ENCODE results near the gene CFAP54.
"Not testable (repeated sequence)": the region's sequence is repeated elsewhere in the genome, so short reads cannot be mapped to it uniquely, and the experiment has no call there.

The CFAP54 gene

DNA sequence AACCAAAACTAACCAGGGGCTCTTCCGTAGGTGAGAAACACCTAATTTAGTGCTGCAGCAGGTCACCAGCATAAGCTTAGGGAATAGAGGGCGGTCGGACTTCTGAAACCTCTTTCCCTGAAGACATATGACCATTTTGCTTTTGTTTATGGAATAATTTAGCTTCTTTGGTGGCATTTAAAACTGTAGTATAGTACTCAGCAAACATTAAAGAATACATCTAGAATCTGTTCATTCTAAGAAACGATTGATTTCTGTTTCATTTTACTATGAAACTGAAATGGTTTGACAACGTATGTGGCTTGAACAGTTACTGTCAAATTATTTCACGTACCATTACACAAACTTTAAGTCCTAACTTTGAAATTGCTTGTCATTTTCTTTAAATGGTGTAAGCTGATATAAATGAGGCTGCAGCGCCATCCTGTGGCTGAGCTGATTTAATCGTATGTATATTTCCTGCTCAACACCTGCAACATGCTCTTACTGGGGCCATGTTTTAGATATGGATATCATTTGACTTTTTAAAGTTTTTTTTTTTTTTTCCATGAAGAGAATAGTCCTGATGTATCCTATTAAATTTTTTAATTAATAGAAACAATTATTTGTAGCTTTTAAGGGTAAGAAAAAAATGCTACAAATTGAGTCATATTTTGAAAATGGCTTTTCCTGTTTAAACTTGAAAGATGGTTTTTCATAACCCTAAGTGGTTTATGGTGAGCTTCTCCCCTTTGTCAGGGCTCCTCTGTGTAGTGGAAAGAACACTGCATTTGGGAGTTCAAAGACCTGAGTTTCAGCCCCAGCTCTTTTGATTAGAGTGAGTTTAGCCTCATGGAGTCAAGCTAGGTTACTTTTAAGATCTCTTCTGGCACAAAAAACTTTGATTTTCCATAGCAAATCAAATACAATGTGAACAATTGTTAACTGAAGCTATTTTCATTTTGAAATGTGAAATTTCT lies 27.4 kb downstream of the CFAP54 start:
- peak; percentile 38 for DNase-seq

DNA sequence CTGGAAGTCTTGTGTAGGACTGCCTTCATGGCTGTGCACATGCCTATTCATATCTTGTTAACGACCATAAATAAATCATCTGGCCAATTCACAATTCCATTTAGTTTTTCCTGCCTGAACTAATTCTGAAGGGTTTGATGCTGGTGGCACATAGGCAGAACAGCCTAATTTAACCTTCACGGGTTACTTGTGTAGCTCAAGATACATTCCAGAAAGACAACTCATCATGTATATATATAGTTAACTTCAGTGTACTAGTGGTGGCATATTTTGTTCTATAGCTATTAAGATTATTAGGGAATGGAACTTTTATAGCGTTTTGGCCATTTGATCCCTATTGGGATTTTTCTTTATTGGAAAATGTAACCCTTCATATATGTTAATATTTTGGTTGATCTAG lies 31.4 kb downstream of the CFAP54 start:
- DNase-seq = no peak

DNA sequence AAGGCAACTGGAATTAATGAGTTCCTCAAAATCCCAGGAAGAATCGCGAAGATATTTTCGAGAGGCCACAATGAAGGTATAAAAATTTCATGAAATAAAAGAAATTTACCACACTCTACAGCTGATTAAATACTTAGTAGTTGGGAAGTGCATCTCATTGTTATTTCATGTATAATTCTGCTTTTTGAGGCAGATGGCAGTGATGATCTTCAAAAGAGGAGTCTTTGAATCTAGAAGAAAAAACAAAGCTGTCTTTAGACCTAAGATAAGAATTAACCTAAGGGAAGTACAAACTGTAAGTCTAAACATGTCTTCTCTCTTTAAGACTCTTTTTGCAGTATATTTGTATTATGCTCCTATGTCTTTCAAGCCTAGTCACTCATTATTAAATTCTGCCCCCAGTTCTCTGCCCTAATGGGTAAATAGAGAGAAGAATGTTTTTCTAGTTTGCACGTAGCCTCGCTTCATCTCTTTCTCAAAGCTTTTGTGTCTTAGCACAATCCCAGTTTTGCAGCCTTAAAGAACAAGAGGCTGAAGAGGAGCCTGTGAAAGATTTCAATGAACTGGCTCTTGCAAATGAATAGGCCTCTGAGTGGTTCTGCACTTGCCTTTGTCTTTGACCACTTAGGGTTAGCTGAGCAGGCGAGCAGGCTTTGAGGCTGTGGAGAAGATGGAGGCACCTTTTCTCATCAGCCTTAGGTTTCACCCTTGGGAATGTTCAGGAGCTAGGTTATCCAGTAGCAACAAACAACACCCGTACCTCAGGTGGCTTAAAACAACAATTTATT lies 32.7 kb downstream of the CFAP54 start:
- no peak for DNase-seq

DNA sequence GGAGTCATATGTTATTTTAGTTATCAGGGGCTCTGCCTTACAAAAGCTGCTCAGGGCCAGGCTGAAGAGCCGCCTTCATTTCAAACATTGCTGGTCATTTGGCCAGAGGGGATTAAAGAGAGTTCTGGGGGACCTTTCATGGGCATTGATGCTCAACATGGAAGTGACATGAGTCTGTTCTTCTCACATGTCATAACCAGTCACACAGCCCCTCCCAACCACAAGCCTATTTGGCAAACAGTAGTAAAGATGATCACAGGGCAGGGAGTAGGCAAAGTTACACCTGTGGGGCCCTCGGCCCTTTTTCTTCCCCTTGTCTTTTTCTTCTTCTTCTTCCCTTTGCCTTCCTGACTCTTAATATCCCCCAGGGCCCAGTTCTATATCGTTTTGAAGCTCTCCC lies 33.3 kb downstream of the CFAP54 start:
- no peak for DNase-seq

DNA sequence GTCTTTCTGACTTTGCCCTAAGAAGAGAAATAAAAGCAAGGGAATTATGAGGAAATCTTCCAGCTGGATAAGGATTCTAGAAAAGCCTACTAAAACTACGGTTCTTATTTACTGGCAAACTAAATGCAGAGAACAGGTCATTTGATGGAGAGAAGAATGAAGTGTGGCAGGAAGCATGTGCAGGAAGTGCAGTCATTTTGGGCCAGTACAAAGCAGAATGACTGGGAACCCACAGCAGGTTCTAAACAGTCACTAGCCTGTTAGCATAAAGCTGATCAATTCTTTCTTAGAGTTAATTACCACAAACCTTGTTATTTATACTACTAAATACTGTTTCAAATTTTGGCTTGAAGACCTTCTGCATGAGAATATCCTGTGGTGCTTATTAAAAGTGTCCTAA lies 36.7 kb downstream of the CFAP54 start:
- DNase-seq = no peak

DNA sequence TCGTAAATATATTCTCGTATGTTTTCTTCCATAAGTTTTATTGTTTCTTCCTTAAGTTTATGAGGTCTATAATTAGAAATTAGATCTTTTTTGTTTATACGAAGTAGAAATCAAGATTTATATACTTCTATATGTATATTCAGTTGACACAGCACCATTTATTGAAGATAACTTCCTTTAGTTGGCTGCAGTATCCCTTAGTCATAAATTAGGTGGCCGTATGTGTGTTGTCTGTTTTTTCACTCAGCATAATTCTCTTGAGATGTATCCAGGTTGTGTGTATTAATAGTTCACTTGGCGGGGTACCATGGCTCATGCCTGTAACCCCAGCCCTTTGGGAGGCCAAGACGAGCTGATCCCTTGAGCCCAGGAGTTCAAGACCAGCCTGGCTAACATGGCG lies 40.5 kb downstream of the CFAP54 start:
- no peak for DNase-seq

DNA sequence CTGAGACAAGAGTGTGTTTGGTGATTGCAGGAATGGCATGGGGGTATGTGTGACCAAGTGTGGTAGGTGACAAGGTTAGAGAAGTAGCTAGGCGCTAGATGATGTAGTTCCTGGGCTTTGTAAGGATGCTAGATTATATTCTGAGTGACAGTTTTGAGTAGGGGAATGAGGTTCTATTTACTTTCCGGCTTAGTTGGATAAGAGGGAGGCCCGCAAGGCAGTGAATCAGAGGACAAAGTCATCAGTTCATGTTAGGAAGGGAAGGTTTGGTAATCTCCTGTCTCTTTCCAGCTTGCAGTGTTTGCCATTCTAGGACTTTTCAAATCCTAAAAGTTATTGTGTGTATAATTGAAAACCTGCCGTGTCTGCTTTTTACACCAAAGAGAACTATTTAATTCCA lies 45.0 kb downstream of the CFAP54 start:
- no peak for DNase-seq

DNA sequence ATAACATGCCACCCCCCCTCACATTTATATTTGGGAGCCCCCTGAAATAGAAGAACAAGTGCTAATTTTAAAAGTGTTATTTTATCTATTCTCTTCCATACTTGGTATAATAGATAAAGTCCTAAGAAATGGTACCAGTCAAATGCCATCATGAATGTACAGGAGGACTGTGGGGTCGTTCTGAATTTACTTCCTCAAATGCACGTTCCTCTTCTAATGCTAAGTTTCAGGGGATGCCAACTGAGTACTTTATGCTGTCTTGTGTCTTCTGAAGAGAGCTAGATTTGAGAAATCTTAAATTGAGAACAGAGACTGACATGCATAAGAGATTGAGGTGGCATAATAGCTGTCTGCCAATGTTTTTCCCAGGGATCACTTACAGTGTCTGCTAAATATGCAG lies 59.0 kb downstream of the CFAP54 start:
- no peak for DNase-seq

DNA sequence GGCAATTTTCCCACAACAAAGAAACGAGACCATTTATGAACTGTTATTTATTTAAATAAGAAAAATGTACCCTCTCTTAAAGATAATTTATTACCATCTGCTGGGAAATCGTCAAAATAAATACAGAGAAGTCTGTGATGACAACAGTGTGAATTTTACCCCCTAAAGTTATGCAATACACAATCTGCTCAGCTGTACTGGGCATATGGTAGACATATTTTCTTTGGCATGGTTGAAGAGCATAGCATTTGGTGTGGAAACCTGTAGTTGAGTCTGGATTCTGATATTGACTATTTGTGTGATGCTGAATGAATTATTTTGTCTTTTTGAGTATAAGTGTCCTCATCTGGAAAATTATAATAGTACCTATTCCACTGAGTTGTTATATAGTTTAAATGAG lies 60.0 kb downstream of the CFAP54 start:
- DNase-seq = no peak

DNA sequence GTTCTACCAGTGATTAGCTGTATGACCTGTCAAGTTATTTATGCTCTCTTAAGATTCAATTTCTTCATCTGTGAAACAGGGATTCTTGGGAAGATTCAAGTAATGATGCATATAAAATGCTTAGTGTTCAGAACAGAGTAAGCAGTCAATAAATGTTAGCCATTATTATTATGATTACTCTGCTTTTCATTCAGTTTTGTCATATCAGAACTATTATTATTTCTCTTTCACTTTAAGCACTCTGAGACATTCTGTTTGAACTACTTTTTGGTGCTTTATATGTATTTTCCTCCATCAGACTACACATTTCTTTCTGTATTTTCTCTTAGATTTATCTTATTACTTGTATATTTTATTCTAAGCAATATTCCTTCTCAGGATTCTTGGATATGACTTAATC lies 81.2 kb downstream of the CFAP54 start:
- no peak for DNase-seq

DNA sequence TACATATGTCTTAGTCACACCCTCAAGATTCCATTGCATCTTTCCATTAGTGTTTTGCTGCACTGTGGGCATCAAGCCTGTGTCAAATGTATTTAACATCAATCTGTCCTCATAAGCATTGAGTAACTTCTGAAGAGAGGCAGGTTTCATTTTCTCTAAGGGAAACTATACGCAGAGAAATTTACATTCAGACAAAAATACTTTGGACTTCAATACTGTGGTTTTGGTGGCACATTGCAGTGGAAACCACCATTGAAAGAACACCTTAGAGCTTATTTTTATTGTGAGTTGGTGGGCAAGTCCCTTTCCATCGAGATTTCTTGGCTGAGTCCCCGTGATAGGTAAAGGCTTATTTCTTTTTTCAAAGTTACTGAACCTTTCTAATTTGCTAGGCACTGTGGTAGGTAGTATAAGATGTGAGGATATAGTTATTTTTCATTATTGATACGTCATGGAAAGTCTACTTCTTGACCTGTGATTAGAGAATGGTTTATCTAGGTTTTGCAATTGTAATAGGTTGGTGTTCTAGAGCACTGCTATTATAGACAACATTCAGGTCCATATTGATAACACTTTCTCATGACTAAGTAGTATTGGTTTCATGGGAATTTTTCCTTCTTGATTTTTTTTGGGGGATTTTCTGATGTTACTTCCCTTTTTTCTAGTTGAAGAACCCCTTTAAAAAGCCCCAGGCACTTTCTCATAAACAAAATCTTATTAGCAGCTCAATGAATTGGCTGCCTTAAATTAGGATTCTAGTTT lies 81.9 kb downstream of the CFAP54 start:
- no peak for DNase-seq

DNA sequence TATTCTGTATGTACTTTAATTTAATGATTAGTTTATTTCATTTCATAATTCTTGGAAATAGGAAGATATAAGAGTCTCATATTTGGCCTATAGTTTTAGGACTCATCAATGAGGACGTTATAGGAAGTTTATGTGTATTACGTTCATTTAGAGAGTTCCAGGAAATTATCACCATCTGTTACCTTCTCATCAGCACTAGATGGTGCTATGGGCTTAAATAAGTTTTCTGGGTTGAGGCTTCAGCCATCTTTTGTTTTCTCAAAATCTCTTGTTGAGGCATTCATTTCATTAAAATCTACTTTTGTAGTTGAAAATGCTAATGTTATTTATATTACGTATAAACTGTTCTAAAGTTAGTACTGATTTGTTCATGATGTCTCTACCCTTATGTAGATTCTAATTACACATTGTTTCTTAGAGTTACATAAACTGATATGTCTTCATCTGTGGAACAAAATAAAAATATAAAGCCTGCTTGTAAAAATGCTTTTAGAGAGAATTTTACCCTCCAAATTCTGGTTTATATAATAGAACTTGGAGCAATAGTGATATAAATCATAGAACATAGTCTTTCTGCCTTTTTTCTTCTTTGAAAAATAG lies 89.2 kb downstream of the CFAP54 start:
- peak; percentile 25 for DNase-seq

DNA sequence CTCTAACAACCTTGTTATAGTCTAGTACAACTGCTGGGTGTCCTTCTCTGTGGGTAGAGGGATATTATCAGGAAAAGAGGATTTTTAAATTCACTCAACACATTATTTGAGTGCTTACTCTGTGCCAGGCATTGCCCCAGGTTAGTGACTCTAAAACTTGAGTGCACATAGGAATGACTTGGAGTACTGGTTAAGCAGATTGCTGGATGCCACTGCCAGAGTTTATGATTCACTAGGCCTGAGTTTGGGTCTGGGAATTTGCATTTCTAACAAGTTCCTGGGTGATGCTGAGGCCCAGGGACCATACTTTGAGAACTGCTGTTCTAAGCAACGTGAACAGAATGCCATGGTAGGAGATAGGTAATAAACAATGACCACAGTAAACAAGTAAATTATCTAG lies 96.6 kb downstream of the CFAP54 start:
- no peak for DNase-seq

DNA sequence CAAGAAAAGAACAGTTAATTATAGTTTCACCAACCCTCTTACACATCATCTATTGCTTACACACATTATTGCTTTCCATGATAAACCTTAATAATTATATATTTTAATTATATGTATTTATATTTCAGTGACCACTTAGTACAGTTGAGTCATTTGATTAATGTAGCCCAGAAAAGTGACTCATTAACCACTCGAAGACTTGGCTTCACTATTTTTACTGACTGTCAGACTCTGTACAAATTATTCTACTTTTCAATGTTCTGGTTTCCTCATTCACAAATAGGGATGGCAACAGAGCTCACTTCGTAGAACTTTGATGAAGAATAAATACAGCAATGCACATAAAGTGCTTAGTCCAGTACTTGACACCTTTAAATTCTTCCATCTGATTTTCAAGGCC lies 98.3 kb downstream of the CFAP54 start:
- no peak for DNase-seq

DNA sequence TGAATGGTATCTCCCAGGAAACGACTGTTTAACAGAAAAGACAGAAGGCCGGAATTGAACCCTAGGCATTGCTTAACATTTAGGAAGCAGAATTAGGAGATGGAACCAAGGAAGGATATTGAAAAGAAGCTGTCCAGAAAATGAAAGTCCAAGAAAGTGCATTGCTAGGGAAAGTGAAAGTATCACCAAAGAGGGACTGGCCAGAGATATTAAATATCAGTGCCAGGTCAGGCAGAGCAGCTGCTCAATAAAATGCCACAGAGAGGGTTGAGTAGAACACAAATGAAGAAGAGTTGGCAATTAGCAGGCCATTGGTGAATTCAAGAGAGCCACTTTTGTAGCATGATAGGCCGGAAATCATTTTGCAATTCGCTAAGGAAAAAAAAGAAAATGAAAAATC lies 101.6 kb downstream of the CFAP54 start:
- DNase-seq = no peak

DNA sequence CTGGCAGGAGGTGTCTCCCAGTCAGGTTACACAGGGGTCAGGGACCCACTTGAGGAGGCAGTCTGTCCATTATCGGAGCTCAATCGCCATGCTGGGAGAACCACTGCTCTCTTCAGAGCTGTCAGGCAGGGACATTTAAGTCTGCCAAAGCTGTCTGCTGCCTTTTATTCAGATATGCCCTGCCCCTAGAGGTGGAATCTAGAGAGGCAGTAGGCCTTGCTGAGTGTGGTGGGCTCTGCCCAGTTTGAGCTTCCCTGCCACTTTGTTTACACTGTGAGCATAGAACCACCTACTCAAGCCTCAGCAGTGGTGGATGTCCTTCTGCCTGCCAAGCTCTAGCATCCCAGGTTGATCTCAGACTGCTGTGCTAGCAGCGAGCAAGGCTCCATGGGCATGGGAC lies 115.0 kb downstream of the CFAP54 start:
- not testable (repeated sequence) for DNase-seq

DNA sequence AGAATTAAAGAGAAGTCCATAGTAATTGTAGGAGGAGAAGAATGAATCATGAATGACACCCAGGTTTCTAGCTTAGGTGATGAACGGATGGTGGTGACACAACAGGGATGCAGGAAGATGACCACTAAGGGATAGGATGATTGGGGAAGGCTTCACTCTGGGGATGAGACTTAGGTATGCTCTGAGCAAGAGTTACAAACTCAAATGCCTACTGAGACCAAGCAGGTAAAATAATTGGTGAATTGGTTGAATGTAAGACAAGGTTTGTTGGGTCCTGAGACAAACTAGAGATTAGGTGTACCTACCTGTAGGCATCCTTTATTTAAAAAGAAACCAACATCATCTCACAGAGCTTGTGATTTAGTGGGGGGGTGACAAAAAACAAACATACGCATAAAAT lies 116.3 kb downstream of the CFAP54 start:
- DNase-seq = no peak

DNA sequence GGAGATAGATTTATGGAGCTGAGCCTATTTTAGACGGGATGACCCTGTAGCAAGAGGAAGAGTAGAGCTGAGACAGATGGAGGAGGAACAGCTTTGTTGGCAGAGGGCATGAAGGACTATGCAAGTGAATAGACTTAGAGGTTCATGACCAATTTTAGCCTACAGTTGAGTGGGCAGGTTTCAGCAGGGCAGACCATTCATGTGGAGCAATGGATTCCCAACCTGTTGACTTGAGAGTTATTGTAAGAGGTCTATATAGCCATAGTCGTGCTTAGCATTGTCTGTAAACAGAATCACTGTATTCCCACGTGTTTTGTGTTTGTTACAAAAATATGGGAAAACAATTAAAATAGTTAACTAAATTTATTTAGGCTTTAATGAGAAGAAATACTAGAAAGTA lies 116.8 kb downstream of the CFAP54 start:
- no peak for DNase-seq

DNA sequence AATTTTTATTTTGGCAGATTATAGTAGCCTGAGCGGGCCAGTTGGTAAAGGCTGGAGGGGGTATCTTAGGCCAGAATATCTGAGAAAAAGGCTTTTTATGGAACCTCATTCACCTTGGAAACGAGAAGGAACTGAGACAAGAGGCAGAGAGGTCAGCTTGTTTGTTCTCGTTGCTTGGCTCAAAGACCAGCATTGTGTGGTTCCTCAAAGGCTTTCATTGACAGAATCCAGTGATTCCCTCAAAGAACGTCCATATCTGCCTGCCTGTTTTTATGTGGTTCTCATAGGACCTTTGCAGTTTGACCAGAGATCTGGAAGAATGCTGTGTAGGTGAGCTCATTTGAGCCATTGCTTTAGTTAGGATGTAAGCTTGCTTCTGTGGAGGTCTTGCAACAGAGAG lies 117.3 kb downstream of the CFAP54 start:
- DNase-seq = no peak

DNA sequence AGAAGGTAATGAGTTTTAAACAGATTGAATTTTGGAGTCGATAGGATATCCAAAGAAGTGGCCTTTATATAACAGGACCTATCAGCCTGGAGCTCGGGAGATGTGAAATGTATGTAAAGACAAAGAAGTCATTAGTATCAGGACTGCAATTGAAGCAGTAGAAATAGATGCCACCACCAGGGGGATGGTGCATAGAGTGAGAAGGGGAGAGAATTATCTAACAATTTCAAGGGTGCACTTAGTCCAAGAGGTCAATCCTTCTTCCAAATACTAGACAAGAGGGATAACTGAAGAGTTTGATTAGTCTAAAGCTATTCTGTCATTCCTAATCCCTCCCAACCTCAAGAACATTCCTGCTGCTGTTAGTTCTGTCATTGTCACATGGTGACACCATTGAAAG lies 127.8 kb downstream of the CFAP54 start:
- DNase-seq = no peak

DNA sequence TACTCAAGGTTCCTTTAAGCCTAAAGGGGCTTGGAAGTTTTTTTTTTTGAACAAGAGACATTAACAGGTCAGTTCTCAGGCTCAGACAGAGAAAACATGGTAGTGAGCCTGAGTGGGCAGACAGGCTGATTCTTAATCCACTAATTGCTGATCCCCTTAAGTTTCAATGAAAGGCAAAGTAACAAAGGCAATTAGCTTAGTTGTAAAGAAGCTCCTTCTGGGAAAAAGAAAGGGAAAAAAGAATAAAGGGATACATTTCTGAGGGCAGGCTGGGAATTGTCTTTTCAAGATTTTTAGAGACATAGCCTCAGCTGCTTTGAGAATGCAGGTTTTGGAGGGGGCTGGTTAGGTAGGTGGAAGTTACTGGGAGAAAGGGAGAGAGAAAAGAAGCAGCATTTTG lies 133.8 kb downstream of the CFAP54 start:
- no peak for DNase-seq

DNA sequence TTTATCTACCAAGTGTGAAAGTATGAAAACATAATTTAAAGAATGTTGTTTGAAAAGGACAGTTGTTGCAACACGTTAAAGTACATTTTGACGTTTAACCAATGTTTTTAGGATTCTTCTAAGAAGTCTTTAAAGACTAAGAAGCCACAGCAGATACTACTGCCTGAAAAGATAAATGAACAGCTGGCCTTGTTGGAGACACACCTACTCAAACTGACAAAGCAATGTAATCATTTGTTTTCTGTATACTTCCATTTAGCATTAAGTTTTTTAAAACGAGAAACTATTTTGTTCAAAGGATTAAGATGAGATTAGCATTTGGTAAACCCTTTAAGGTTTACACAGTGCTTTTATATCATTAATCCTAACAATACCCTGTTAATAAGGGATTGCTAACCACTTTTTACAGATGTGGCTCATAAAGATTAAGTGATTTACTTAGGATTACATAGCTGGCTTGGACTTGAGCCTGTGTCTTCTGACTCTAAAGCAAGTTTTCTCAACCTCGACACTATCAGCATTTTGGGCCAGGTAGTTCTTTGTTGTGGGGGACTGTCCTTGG lies 134.4 kb downstream of the CFAP54 start:
- no peak for DNase-seq

DNA sequence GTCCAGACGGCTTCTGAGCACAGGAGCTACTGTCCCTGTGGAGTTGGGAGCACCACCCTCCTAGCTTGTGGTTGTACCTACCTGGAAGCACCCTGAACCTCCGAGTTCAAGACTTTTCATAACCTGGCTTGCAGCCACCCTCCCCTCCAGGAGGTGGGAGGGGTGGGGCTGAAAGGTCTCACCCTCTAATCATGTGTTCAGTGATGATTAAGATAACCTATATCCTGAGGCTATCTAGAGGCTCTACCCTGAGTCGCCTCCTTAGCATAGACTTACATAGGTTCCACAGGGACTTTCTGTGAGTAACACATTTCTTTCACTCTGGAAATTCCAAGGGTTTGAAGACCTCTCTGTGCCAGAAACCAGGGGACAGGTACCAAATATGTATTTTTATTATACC lies 146.5 kb downstream of the CFAP54 start:
- DNase-seq = no peak
